ENCODE measurements around the gene JAM3. TPM values are rescaled to one million over a fixed set of nuclear protein-coding genes. Genes with fewer than 3 reads are reported as not detected.

JAM3 gene
- total RNA-seq, 3 donors from 2014 or later (not counting 1 experiment from before 2014, with no cell fraction given): 2.1 to 3.8 (median 2.4) TPM

- ATAC-seq (no peak), DNase-seq (no peak)
- intact Hi-C loops (cut with micrococcal nuclease): no loop called here
- Mint-ChIP-seq H3K27ac (no peak overlapping the region), H3K4me1 (peaks cover 8% of the 10 kb centered on the region in 2 donors), H3K9me3 (no peaks in the 10 kb centered on the region), H3K36me3 (no peaks in the 10 kb centered on the region), H3K27me3 (ENCODE audit: low read depth in 2 of 2) (peaks cover 18 to 28% of the 10 kb centered on the region in 2 donors), H3K4me3 (no peak overlapping the region)
- TF ChIP-seq, protein P1, sequence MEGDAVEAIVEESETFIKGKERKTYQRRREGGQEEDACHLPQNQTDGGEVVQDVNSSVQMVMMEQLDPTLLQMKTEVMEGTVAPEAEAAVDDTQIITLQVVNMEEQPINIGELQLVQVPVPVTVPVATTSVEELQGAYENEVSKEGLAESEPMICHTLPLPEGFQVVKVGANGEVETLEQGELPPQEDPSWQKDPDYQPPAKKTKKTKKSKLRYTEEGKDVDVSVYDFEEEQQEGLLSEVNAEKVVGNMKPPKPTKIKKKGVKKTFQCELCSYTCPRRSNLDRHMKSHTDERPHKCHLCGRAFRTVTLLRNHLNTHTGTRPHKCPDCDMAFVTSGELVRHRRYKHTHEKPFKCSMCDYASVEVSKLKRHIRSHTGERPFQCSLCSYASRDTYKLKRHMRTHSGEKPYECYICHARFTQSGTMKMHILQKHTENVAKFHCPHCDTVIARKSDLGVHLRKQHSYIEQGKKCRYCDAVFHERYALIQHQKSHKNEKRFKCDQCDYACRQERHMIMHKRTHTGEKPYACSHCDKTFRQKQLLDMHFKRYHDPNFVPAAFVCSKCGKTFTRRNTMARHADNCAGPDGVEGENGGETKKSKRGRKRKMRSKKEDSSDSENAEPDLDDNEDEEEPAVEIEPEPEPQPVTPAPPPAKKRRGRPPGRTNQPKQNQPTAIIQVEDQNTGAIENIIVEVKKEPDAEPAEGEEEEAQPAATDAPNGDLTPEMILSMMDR (IDR thresholded peaks at IDR 0.05): no peak
- H3K36me3 ChIP-seq (ENCODE audit: control insufficient read depth, insufficient read depth, low read length): no peaks in the 10 kb centered on the region
- WGBS (ENCODE audit: insufficient coverage): 85% methylated on average over 10 of the region's 12 CpGs
- H3K27ac ChIP-seq (ENCODE audit: low read length): no peak overlapping the region
- no peaks in the 10 kb centered on the region for H3K9me3 ChIP-seq (ENCODE audit: control insufficient read depth, insufficient read depth, low read length)
- peaks cover 4% of the 10 kb centered on the region for H3K4me1 ChIP-seq (ENCODE audit: control insufficient read depth, insufficient read depth, low read length)
- no peak overlapping the region for H3K4me3 ChIP-seq (ENCODE audit: low read length)
- H3K27me3 ChIP-seq (ENCODE audit: control insufficient read depth, insufficient read depth, low read length): peaks cover 3% of the 10 kb centered on the region
These were observed 1.7 kb upstream of the JAM3 start for GRCh38 chr11:134066943-134067885.

GRCh38 chr11:134069426-134070341 is 812 bp downstream of the JAM3 start:
- no peaks in the 10 kb centered on the region for H3K36me3 Mint-ChIP-seq
- Histone ChIP-seq H3K27me3 (ENCODE audit: control insufficient read depth, insufficient read depth, low read length) (peaks cover 3% of the 10 kb centered on the region), H3K36me3 (ENCODE audit: control insufficient read depth, insufficient read depth, low read length) (no peaks in the 10 kb centered on the region), H3K4me3 (ENCODE audit: low read length) (no peak overlapping the region), H3K4me1 (ENCODE audit: control insufficient read depth, insufficient read depth, low read length) (peaks cover 4% of the 10 kb centered on the region), H3K27ac (ENCODE audit: low read length) (no peak overlapping the region), H3K9me3 (ENCODE audit: control insufficient read depth, insufficient read depth, low read length) (no peaks in the 10 kb centered on the region)
- DNase-seq (peak in 1 of 2 donors; percentile 29), ATAC-seq (no peak)
- peaks cover 8% of the 10 kb centered on the region in 2 donors for H3K4me1 Mint-ChIP-seq
- intact Hi-C loops (cut with micrococcal nuclease): no loop called here
- H3K27me3 Mint-ChIP-seq (ENCODE audit: low read depth in 2 of 2): peaks cover 28 to 36% of the 10 kb centered on the region in 2 donors
- H3K27ac Mint-ChIP-seq: peak overlapping the region in 1 of 2 donors; percentile 89
- H3K9me3 Mint-ChIP-seq: no peaks in the 10 kb centered on the region
- TF ChIP-seq, protein P1 (IDR thresholded peaks at IDR 0.05): no peak
- peak overlapping the region; percentile 38 for H3K4me3 Mint-ChIP-seq
- WGBS (ENCODE audit: insufficient coverage): 46% methylated on average over 41 of the region's 41 CpGs

GRCh38 chr11:134070342-134070845 is 1.5 kb downstream of the JAM3 start:
- Histone ChIP-seq H3K4me1 (ENCODE audit: control insufficient read depth, insufficient read depth, low read length) (peaks cover 4% of the 10 kb centered on the region), H3K9me3 (ENCODE audit: control insufficient read depth, insufficient read depth, low read length) (no peaks in the 10 kb centered on the region), H3K4me3 (ENCODE audit: low read length) (no peak overlapping the region), H3K27ac (ENCODE audit: low read length) (no peak overlapping the region), H3K36me3 (ENCODE audit: control insufficient read depth, insufficient read depth, low read length) (no peaks in the 10 kb centered on the region), H3K27me3 (ENCODE audit: control insufficient read depth, insufficient read depth, low read length) (peaks cover 3% of the 10 kb centered on the region)
- no peak for DNase-seq
- no peak overlapping the region for H3K27ac Mint-ChIP-seq
- H3K4me1 Mint-ChIP-seq: peaks cover 8% of the 10 kb centered on the region in 2 donors
- no peak for ATAC-seq
- 96% methylated on average over 6 of the region's 6 CpGs for WGBS (ENCODE audit: insufficient coverage)
- peaks cover 25 to 36% of the 10 kb centered on the region in 2 donors for H3K27me3 Mint-ChIP-seq (ENCODE audit: low read depth in 2 of 2)
- H3K36me3 Mint-ChIP-seq: no peaks in the 10 kb centered on the region
- intact Hi-C loops (cut with micrococcal nuclease): no loop called here
- peak overlapping the region; percentile 38 for H3K4me3 Mint-ChIP-seq
- no peaks in the 10 kb centered on the region for H3K9me3 Mint-ChIP-seq
- TF ChIP-seq, protein P1 (IDR thresholded peaks at IDR 0.05): no peak
